SK-N-SH (cell line): Measurements from ENCODE around the gene FDX2.

Experiments
- ELF1 ChIP-seq: IDR thresholded peaks from 2 replicates; pipeline ENCODE4 v1.4.0; 2012
- GATA2 ChIP-seq: sonication (generic); formaldehyde crosslinking; IDR thresholded peaks from 2 replicates; pipeline ENCODE4 v1.5.0; 2020; ENCODE audit warnings: mild to moderate bottlenecking, missing genetic modification reagents
- MEF2A ChIP-seq: IDR thresholded peaks from 2 replicates; pipeline ENCODE4 v1.4.0; 2012; ENCODE audit warnings: low read depth, borderline replicate concordance
- MXI1 ChIP-seq: IDR thresholded peaks from 2 replicates; pipeline ENCODE4 v1.6.1; 2012; ENCODE audit warnings: mild to moderate bottlenecking, low read depth, low read length, improper control_type of control experiment
- TAF1 ChIP-seq: IDR thresholded peaks from 2 replicates; pipeline ENCODE4 v1.6.1; 2012; ENCODE audit warnings: low read depth, mild to moderate bottlenecking, low read length, moderate library complexity, borderline replicate concordance

GRCh38 chr19:10266706-10267105 is 49.1 kb downstream of the FDX2 start:
- TF ChIP-seq TAF1 (no peak), GATA2 (CRISPR knock-in tag) (no peak), MEF2A (no peak), MXI1 (no peak), ELF1 (no peak)
